ENCODE data around the gene FLCN. TPM values are rescaled to one million over a fixed set of nuclear protein-coding genes. Genes with fewer than 3 reads are reported as not detected.

The FLCN gene
- total and polyA plus RNA-seq, 2 of the 13 experiments (the other 11 are each of a cell fraction or from before 2014, with no cell fraction given): 16.6 to 24.9 TPM

GRCh38 chr17:17237026-17237799 is at the start of gene FLCN (continued):
- TF ChIP-seq CBX5 (CRISPR knock-in tag; IDR thresholded peaks at IDR 0.05; ENCODE audit: borderline replicate concordance) (peak; percentile 66; the same call in 1 of the 2 replicates), BHLHE40 (IDR thresholded peaks at IDR 0.05; ENCODE audit: low read length) (peak; percentile 96), TARDBP (CRISPR knock-in tag; IDR thresholded peaks at IDR 0.05) (peak; percentile 51), ARHGAP35 (CRISPR knock-in tag; IDR thresholded peaks at IDR 0.05; ENCODE audit: borderline replicate concordance) (0 out of 2 replicates have a peak, but pooled peaks have one; percentile 79), ZFP62 (CRISPR knock-in tag; IDR thresholded peaks at IDR 0.05) (0 out of 2 replicates have a peak, but pooled peaks have one; percentile 36), ZGPAT (CRISPR knock-in tag; IDR thresholded peaks at IDR 0.05) (peak; percentile 49; the same call in 1 of the 2 replicates), KMT2B (CRISPR knock-in tag; IDR thresholded peaks at IDR 0.05) (peak; percentile 77), MXI1 (IDR thresholded peaks at IDR 0.05; ENCODE audit: borderline replicate concordance, low read depth, low read length) (peak; percentile 28; the same call in 1 of the 3 replicates), ZBTB25 (CRISPR knock-in tag; IDR thresholded peaks at IDR 0.05) (0 out of 2 replicates have a peak, but pooled peaks have one; percentile 25), ZNF766 (CRISPR knock-in tag; IDR thresholded peaks at IDR 0.05; ENCODE audit: borderline replicate concordance) (no peak), ZNF180 (CRISPR knock-in tag; IDR thresholded peaks at IDR 0.05; ENCODE audit: borderline replicate concordance, low read depth) (peak; percentile 75; the same call in 1 of the 2 replicates), PAX8 (CRISPR knock-in tag; IDR thresholded peaks at IDR 0.05; ENCODE audit: borderline replicate concordance) (peak; percentile 78), ETV6 (CRISPR knock-in tag; conservative IDR thresholded peaks at IDR 0.05) (peak; percentile 72; the same call in 1 of the 2 replicates), ZNF569 (CRISPR knock-in tag; IDR thresholded peaks at IDR 0.05; ENCODE audit: borderline replicate concordance) (no peak), POLR2AphosphoS2 (IDR thresholded peaks at IDR 0.05; ENCODE audit: low read depth, low read length) (no peak), TAF1 (CRISPR knock-in tag; IDR thresholded peaks at IDR 0.05) (peak; percentile 79), GATAD1 (CRISPR knock-in tag; IDR thresholded peaks at IDR 0.05) (peak; percentile 75), HNF1A (IDR thresholded peaks at IDR 0.05; ENCODE audit: low read depth) (peak; percentile 21; the same call in 1 of the 2 replicates), HNF1A (CRISPR knock-in tag; IDR thresholded peaks at IDR 0.05; ENCODE audit: borderline replicate concordance) (peak; percentile 62; the same call in 1 of the 2 replicates), BATF2 (CRISPR knock-in tag; IDR thresholded peaks at IDR 0.05) (0 out of 2 replicates have a peak, but pooled peaks have one; percentile 64), ZNF75D (CRISPR knock-in tag; IDR thresholded peaks at IDR 0.05; ENCODE audit: borderline replicate concordance) (no peak), CCAR2 (optimal IDR thresholded peaks at IDR 0.05; ENCODE audit: low read depth, low read length) (no peak), HDAC1 (CRISPR knock-in tag; IDR thresholded peaks at IDR 0.05) (peak; percentile 39)
